Neutrophil (primary cell): ENCODE measurements around the gene GRID2.

Experiments
- H3K27ac ChIP-seq: fragments of 200-600 bp; sonication (generic); 2 replicates; pipeline ENCODE4 v1.5.1; 2016; ENCODE audit warnings: mild to moderate bottlenecking, moderate library complexity
- H3K27me3 ChIP-seq: fragments of 200-600 bp; sonication (generic); 2 replicates; pipeline ENCODE4 v1.6.0; 2016; ENCODE audit warnings: mild to moderate bottlenecking
- H3K36me3 ChIP-seq: fragments of 200-600 bp; sonication (generic); 2 replicates; pipeline ENCODE4 v1.5.1; 2017
- H3K4me1 ChIP-seq, 2 experiments: fragments of 200-600 bp in 1 of 2; sonication (generic) in 1 of 2; 1 replicate in 1 of 2; 2 replicates in 1 of 2; pipeline versions ENCODE4 v1.5.1 to v1.6.1; 2013 to 2016; ENCODE audit warnings: low read depth in 1 of 2, low read length in 1 of 2, mild to moderate bottlenecking in 1 of 2, moderate library complexity in 1 of 2; ENCODE audit not compliant: control insufficient read depth in 1 of 2, insufficient read depth in 1 of 2
- H3K4me3 ChIP-seq, 2 experiments: fragments of 200-600 bp in 1 of 2; sonication (generic) in 1 of 2; 1 replicate in 1 of 2; 2 replicates in 1 of 2; pipeline ENCODE4 v1.5.1; 2013 to 2016; ENCODE audit warnings: low read depth in 1 of 2, low read length in 1 of 2, mild to moderate bottlenecking in 1 of 2, moderate library complexity in 1 of 2
- H3K9me3 ChIP-seq: fragments of 200-600 bp; sonication (generic); 2 replicates; pipeline ENCODE4 v1.5.1; 2016
- TF ChIP-seq, protein P1 (sequence below): fragments of 200-600 bp; sonication (generic); IDR thresholded peaks from 2 replicates; pipeline ENCODE4 v1.5.1; 2016; ENCODE audit warnings: antibody characterized with exemption

The GRID2 gene

GRCh38 chr4:93654211-93654610 is 1350.4 kb downstream of the GRID2 start:
- Histone ChIP-seq H3K27ac (no peak overlapping the region), H3K36me3 (no peaks in the 10 kb centered on the region), H3K27me3 (no peaks in the 10 kb centered on the region), H3K4me3 (no peak overlapping the region), H3K9me3 (no peaks in the 10 kb centered on the region), H3K4me1 (no peaks in the 10 kb centered on the region)
- TF ChIP-seq, protein P1, sequence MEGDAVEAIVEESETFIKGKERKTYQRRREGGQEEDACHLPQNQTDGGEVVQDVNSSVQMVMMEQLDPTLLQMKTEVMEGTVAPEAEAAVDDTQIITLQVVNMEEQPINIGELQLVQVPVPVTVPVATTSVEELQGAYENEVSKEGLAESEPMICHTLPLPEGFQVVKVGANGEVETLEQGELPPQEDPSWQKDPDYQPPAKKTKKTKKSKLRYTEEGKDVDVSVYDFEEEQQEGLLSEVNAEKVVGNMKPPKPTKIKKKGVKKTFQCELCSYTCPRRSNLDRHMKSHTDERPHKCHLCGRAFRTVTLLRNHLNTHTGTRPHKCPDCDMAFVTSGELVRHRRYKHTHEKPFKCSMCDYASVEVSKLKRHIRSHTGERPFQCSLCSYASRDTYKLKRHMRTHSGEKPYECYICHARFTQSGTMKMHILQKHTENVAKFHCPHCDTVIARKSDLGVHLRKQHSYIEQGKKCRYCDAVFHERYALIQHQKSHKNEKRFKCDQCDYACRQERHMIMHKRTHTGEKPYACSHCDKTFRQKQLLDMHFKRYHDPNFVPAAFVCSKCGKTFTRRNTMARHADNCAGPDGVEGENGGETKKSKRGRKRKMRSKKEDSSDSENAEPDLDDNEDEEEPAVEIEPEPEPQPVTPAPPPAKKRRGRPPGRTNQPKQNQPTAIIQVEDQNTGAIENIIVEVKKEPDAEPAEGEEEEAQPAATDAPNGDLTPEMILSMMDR, result no peak

GRCh38 chr4:93657527-93657926 is 1353.8 kb downstream of the GRID2 start:
- no peaks in the 10 kb centered on the region for H3K4me1 ChIP-seq
- no peaks in the 10 kb centered on the region for H3K36me3 ChIP-seq
- H3K4me3 ChIP-seq, result no peak overlapping the region
- no peak overlapping the region for H3K27ac ChIP-seq
- TF ChIP-seq, protein P1, result no peak
- H3K27me3 ChIP-seq, result no peaks in the 10 kb centered on the region
- no peaks in the 10 kb centered on the region for H3K9me3 ChIP-seq

- H3K4me3 ChIP-seq, result no peak overlapping the region
- TF ChIP-seq, protein P1, result no peak
- no peak overlapping the region for H3K27ac ChIP-seq
- no peaks in the 10 kb centered on the region for H3K4me1 ChIP-seq
- no peaks in the 10 kb centered on the region for H3K9me3 ChIP-seq
- H3K36me3 ChIP-seq, result no peaks in the 10 kb centered on the region
- H3K27me3 ChIP-seq, result no peaks in the 10 kb centered on the region
Measured at GRCh38 chr4:93658443-93658842, 1354.7 kb downstream of the GRID2 start.

DNA sequence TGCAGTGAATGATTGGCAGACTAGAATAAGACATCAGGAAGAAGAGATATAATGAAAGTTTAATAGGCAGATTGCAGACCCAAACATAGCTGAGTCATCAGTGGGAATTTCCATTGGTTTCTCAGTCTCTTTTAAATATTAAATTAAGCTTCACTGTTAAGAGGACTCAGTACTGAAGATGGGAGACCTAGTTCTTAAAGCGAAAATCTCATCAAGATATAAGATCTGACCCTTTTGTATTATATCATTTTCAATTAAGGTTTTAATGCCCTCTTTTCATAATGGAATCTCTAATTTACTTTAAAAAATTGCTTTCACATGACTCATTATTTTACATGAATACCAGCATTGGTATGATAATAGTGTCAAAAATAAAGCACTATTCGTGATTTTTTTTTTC is 1355.9 kb downstream of the GRID2 start:
- H3K27me3 ChIP-seq, result no peaks in the 10 kb centered on the region
- no peak overlapping the region for H3K27ac ChIP-seq
- H3K4me1 ChIP-seq, result no peaks in the 10 kb centered on the region
- no peaks in the 10 kb centered on the region for H3K36me3 ChIP-seq
- H3K9me3 ChIP-seq, result no peaks in the 10 kb centered on the region
- TF ChIP-seq, protein P1, result no peak
- H3K4me3 ChIP-seq, result no peak overlapping the region

DNA sequence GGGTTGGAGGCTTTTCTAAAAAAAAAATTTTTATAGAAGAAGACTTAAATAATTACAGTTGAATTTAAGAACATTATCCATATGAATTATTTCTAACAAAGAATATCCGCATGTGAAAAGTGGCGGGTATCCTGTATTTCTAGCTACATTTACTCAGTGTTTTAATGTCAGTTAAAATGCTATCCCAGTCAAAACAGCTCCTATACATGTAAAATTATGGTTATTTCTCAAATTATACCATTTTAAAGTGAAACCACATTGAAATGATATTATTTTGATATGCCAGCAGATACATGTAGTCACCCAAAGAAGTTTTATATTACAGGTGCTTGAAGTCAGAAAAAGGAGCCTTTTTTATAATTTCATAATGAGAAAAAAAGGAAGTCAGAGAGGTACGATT is 1356.3 kb downstream of the GRID2 start:
- no peaks in the 10 kb centered on the region for H3K4me1 ChIP-seq
- no peaks in the 10 kb centered on the region for H3K36me3 ChIP-seq
- TF ChIP-seq, protein P1, result no peak
- H3K27ac ChIP-seq, result no peak overlapping the region
- H3K27me3 ChIP-seq, result no peaks in the 10 kb centered on the region
- no peak overlapping the region for H3K4me3 ChIP-seq
- H3K9me3 ChIP-seq, result no peaks in the 10 kb centered on the region

DNA sequence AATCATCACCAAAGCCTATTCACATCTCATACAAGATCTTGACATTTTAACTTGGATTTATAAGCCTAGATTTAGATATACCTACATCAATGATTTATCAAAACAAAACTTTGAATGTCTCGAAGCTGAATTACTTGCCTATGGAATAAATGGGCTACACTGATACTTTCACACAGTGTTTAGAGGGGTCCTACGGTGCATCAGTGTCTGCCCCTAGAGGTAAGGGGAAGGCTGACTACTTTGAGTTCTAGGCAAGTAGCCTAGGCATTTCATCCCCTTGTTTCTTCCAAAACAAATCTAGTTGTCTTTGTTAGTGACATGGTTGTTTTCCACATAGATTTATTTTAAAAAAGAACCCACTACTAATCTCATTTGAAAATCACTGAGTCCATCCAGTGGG is 1366.7 kb downstream of the GRID2 start:
- Histone ChIP-seq H3K27me3 (no peaks in the 10 kb centered on the region), H3K27ac (no peak overlapping the region), H3K4me1 (no peaks in the 10 kb centered on the region), H3K36me3 (no peaks in the 10 kb centered on the region), H3K4me3 (no peak overlapping the region), H3K9me3 (no peaks in the 10 kb centered on the region)
- TF ChIP-seq, protein P1, result no peak
